Sigmoid colon (tissue), 4 donors: ENCODE measurements around the gene SIX5.

Experiments
- CTCF ChIP-seq, 4 experiments: fragments of 450-650 bp in 3 of 4; fragments of 200-600 bp in 1 of 4; IDR thresholded peaks; one replicate each; pipeline ENCODE4 v1.5.1; 2016 to 2019; ENCODE audit warnings: antibody characterized with exemption in 4 of 4, mild to moderate bottlenecking in 3 of 4, moderate library complexity in 2 of 4
- POLR2A ChIP-seq, 2 donors: fragments of 450-650 bp; IDR thresholded peaks; one replicate each; pipeline ENCODE4 v1.6.1; 2016; ENCODE audit warnings: antibody characterized with exemption in 2 of 2, mild to moderate bottlenecking in 2 of 2, moderate library complexity in 2 of 2
- POLR2AphosphoS5 ChIP-seq, 4 donors: sonication (generic); formaldehyde crosslinking; IDR thresholded peaks; one replicate each; pipeline ENCODE4 v1.6.1; 2017; ENCODE audit warnings: antibody characterized with exemption in 4 of 4

- TF ChIP-seq POLR2A (IDR thresholded peaks at IDR 0.05) (no peak), CTCF (IDR thresholded peaks at IDR 0.05) (no peak), POLR2AphosphoS5 (IDR thresholded peaks at IDR 0.05) (no peak)
Measured at GRCh38 chr19:45739498-45740439, 29.3 kb downstream of the SIX5 start.
